Fibroblast of mammary gland (primary cell): ENCODE data around the gene PRKAA2.
"Not testable (repeated sequence)": the region's sequence is repeated elsewhere in the genome, so short reads cannot be mapped to it uniquely, and the experiment has no call there.

ENCODE experiments used
- DNase-seq: peaks from one replicate; pipeline ENCODE4 v3.0.0-alpha.2; 2010; ENCODE audit warnings: low read depth
- H3K4me3 ChIP-seq: 2 replicates; pipeline ENCODE4 v1.5.1; 2011; ENCODE audit warnings: low read depth, mild to moderate bottlenecking, low read length, moderate library complexity; ENCODE audit not compliant: control insufficient read depth
- CTCF ChIP-seq: conservative IDR thresholded peaks from 2 replicates; pipeline ENCODE4 v1.5.1; 2011; ENCODE audit warnings: low read depth, low read length, inconsistent platforms; ENCODE audit not compliant: control insufficient read depth, insufficient read depth

Gene PRKAA2

GRCh38 chr1:56644919-56645676, at the start of gene PRKAA2:
Gene PRKAA2, plus strand, starts transcription at chr1:56645314. Its CDS starts 74 bp downstream, at chr1:56645388.
- DNase-seq: no peak

GRCh38 chr1:56595397-56596191, 49.5 kb upstream of the PRKAA2 start:
- H3K4me3 ChIP-seq, DNase-seq: not testable (repeated sequence)

More at GRCh38 chr1:56644919-56645676, at the start of gene PRKAA2:
- no peak for TF ChIP-seq CTCF
- peak within 1 kb of the TSS; percentile 51 for H3K4me3 ChIP-seq

- DNase-seq, H3K4me3 ChIP-seq: not testable (repeated sequence)
Measured at GRCh38 chr1:56610097-56610496, 35.0 kb upstream of the PRKAA2 start.

GRCh38 chr1:56610770-56611169, 34.3 kb upstream of the PRKAA2 start:
- not testable (repeated sequence) for DNase-seq, H3K4me3 ChIP-seq

GRCh38 chr1:56617141-56617540, 28.0 kb upstream of the PRKAA2 start:
- DNase-seq: peak; percentile 22
- H3K4me3 ChIP-seq: no peak overlapping the region
- TF ChIP-seq CTCF: no peak

- TF ChIP-seq CTCF: no peak
- no peak for DNase-seq
- H3K4me3 ChIP-seq: no peak overlapping the region
Measured at GRCh38 chr1:56625819-56626440, 19.2 kb upstream of the PRKAA2 start.

GRCh38 chr1:56626546-56626945, 18.6 kb upstream of the PRKAA2 start:
- no peak for TF ChIP-seq CTCF
- DNase-seq: peak; percentile 31
- no peak overlapping the region for H3K4me3 ChIP-seq

GRCh38 chr1:56627019-56627635, 18.0 kb upstream of the PRKAA2 start:
- DNase-seq: no peak
- no peak for TF ChIP-seq CTCF

More at GRCh38 chr1:56627019-56627635, 18.0 kb upstream of the PRKAA2 start:
- H3K4me3 ChIP-seq: no peak overlapping the region
